GM23338 (cell line): ENCODE data around the gene ZNF784. TPM values are rescaled to one million over a fixed set of nuclear protein-coding genes. Genes with fewer than 3 reads are reported as not detected.

ENCODE experiments used
- ATAC-seq: fragments of 200-7000 bp; cut with Tn5 transposase; 3 replicates; pipeline ENCODE4 v1.9.1; 2020
- DNase-seq: peaks from one replicate; pipeline ENCODE4 v3.0.0-alpha.2; 2015; ENCODE audit warnings: low spot score
- H2AFZ ChIP-seq: fragments of 200-600 bp; sonication (generic); 2 replicates; pipeline ENCODE4 v1.8.0; 2016; ENCODE audit warnings: antibody characterized with exemption, mild to moderate bottlenecking, moderate library complexity
- H3F3A ChIP-seq: fragments of 200-600 bp; sonication (generic); replicated peaks from 2 replicates; pipeline ENCODE4 v1.8.0; 2017; ENCODE audit warnings: antibody characterized with exemption, mixed run types, low read depth
- H3K27ac ChIP-seq: fragments of 200-600 bp; sonication (generic); 2 replicates; pipeline ENCODE4 v1.6.1; 2016; ENCODE audit warnings: low read depth
- H3K27me3 ChIP-seq: fragments of 200-600 bp; sonication (generic); 2 replicates; pipeline ENCODE4 v1.8.0; 2016; ENCODE audit warnings: mild to moderate bottlenecking, mixed run types, moderate library complexity; ENCODE audit not compliant: insufficient read depth
- H3K36me3 ChIP-seq: fragments of 200-600 bp; sonication (generic); 2 replicates; pipeline ENCODE4 v1.8.0; 2016; ENCODE audit warnings: mild to moderate bottlenecking; ENCODE audit not compliant: insufficient read depth
- H3K4me1 ChIP-seq: fragments of 200-600 bp; sonication (generic); 2 replicates; pipeline ENCODE4 v1.8.0; 2016; ENCODE audit warnings: mild to moderate bottlenecking, moderate library complexity; ENCODE audit not compliant: insufficient read depth
- H3K4me2 ChIP-seq: fragments of 200-600 bp; sonication (generic); 2 replicates; pipeline ENCODE4 v1.7.1; 2017; ENCODE audit warnings: mixed run types
- H3K4me3 ChIP-seq: fragments of 200-600 bp; sonication (generic); 2 replicates; pipeline ENCODE4 v1.6.1; 2016; ENCODE audit warnings: mixed run types
- H3K79me2 ChIP-seq: fragments of 200-600 bp; sonication (generic); replicated peaks from 2 replicates; pipeline ENCODE4 v1.8.0; 2017; ENCODE audit warnings: mild to moderate bottlenecking; ENCODE audit not compliant: insufficient read depth
- H3K9me2 ChIP-seq: fragments of 200-600 bp; sonication (generic); 2 replicates; pipeline ENCODE4 v1.8.0; 2017; ENCODE audit not compliant: insufficient read depth
- H4K20me1 ChIP-seq: fragments of 200-600 bp; sonication (generic); replicated peaks from 2 replicates; pipeline ENCODE4 v1.8.0; 2017; ENCODE audit warnings: mild to moderate bottlenecking; ENCODE audit not compliant: insufficient read depth
- H3K27ac Mint-ChIP-seq: 2 replicates; pipeline ENCODE4 v1.8.0; 2020; ENCODE audit warnings: inconsistent platforms, mild to moderate bottlenecking, moderate library complexity, mixed read lengths
- H3K27me3 Mint-ChIP-seq: 3 replicates; pipeline ENCODE4 v1.8.0; 2022; ENCODE audit warnings: low read depth, mild to moderate bottlenecking, moderate library complexity, mixed read lengths, inconsistent platforms; ENCODE audit not compliant: insufficient read depth, poor library complexity
- H3K36me3 Mint-ChIP-seq: 3 replicates; pipeline ENCODE4 v1.8.0; 2021; ENCODE audit warnings: low read depth, mild to moderate bottlenecking, inconsistent platforms, moderate library complexity, mixed read lengths
- H3K4me1 Mint-ChIP-seq: 3 replicates; pipeline ENCODE4 v1.8.0; 2020; ENCODE audit warnings: mild to moderate bottlenecking, inconsistent platforms, mixed read lengths
- H3K4me3 Mint-ChIP-seq: 3 replicates; pipeline ENCODE4 v1.8.0; 2021; ENCODE audit warnings: moderate library complexity, mild to moderate bottlenecking, inconsistent platforms, mixed read lengths
- H3K9me3 Mint-ChIP-seq: 3 replicates; pipeline ENCODE4 v1.8.0; 2020; ENCODE audit warnings: moderate library complexity, mild to moderate bottlenecking, inconsistent platforms, mixed read lengths
- CREB1 ChIP-seq: fragments of 250-450 bp; sonication (Bioruptor Pico); IDR thresholded peaks from 2 replicates; pipeline ENCODE4 v1.5.0; 2020; ENCODE audit warnings: low read depth, mild to moderate bottlenecking, moderate library complexity
- EZH2 ChIP-seq: fragments of 200-600 bp; sonication (generic); IDR thresholded peaks from one replicate; pipeline ENCODE4 v1.8.0; 2017; ENCODE audit warnings: antibody characterized with exemption, mild to moderate bottlenecking, low read depth; ENCODE audit not compliant: unreplicated experiment
- EZH2phosphoT487 ChIP-seq: fragments of 200-600 bp; sonication (generic); IDR thresholded peaks from one replicate; pipeline ENCODE4 v1.8.1; 2018; ENCODE audit warnings: antibody characterized with exemption; ENCODE audit not compliant: unreplicated experiment
- JUNB ChIP-seq: IDR thresholded peaks from one replicate; pipeline ENCODE4 v1.6.1; 2016; ENCODE audit warnings: antibody characterized with exemption; ENCODE audit not compliant: unreplicated experiment
- NANOG ChIP-seq: IDR thresholded peaks from 2 replicates; pipeline ENCODE4 v1.6.1; 2016; ENCODE audit warnings: antibody characterized with exemption, borderline replicate concordance
- POLR2AphosphoS5 ChIP-seq: IDR thresholded peaks from 2 replicates; pipeline ENCODE4 v1.6.1; 2016; ENCODE audit warnings: antibody characterized with exemption, low read depth
- STAT1 ChIP-seq: IDR thresholded peaks from one replicate; pipeline ENCODE4 v1.6.1; 2016; ENCODE audit warnings: antibody characterized with exemption; ENCODE audit not compliant: unreplicated experiment
- ZNF114 ChIP-seq: fragments of 250-450 bp; sonication (Bioruptor Pico); IDR thresholded peaks from 2 replicates; pipeline ENCODE4 v1.5.0; 2020; ENCODE audit warnings: mild to moderate bottlenecking, moderate library complexity
- ZNF331 ChIP-seq: fragments of 250-450 bp; sonication (Bioruptor Pico); IDR thresholded peaks from 2 replicates; pipeline ENCODE4 v1.5.0; 2020; ENCODE audit warnings: low read depth, mild to moderate bottlenecking, moderate library complexity
- polyA plus RNA-seq: library from polyadenylated mRNA; unstranded; fragments of >200 nt; fragmentation: Nextera tagmentation; extraction: Ambion mirVana; gene quantifications from 2 replicates; pipeline ENCODE4 v1.2.1, GENCODE V29; 2016
- total RNA-seq: library from RNA; depleted of rRNA; stranded (reverse); fragments of >200 nt; shearing (Covaris generic); gene quantifications from 2 replicates; pipeline ENCODE4 v1.2.3, GENCODE V29; 2014
- TF ChIP-seq, protein P1 (sequence below), 2 experiments: fragments of 200-600 bp in 1 of 2; sonication (generic) in 1 of 2; conservative IDR thresholded peaks; 2 replicates each; pipeline versions ENCODE4 v1.5.1 to v1.6.1; 2016 to 2017; ENCODE audit warnings: antibody characterized with exemption in 2 of 2, low read depth in 2 of 2, mild to moderate bottlenecking in 2 of 2, moderate library complexity in 1 of 2
- TF ChIP-seq, protein P2 (sequence below): IDR thresholded peaks from 2 replicates; pipeline ENCODE4 v1.6.1; 2016; ENCODE audit warnings: antibody characterized with exemption
- TF ChIP-seq, protein P3 (sequence below): fragments of 250-450 bp; sonication (Bioruptor Pico); IDR thresholded peaks from 2 replicates; pipeline ENCODE4 v1.5.0; 2020; ENCODE audit warnings: mild to moderate bottlenecking, moderate library complexity
- TF ChIP-seq, protein P4 (sequence below): IDR thresholded peaks from one replicate; pipeline ENCODE4 v1.6.1; 2018; ENCODE audit warnings: antibody characterized with exemption; ENCODE audit not compliant: unreplicated experiment

ZNF784 gene
- total and polyA plus RNA-seq, 2 experiments from 2014 or later, result 1.5 to 6.7 TPM

DNA sequence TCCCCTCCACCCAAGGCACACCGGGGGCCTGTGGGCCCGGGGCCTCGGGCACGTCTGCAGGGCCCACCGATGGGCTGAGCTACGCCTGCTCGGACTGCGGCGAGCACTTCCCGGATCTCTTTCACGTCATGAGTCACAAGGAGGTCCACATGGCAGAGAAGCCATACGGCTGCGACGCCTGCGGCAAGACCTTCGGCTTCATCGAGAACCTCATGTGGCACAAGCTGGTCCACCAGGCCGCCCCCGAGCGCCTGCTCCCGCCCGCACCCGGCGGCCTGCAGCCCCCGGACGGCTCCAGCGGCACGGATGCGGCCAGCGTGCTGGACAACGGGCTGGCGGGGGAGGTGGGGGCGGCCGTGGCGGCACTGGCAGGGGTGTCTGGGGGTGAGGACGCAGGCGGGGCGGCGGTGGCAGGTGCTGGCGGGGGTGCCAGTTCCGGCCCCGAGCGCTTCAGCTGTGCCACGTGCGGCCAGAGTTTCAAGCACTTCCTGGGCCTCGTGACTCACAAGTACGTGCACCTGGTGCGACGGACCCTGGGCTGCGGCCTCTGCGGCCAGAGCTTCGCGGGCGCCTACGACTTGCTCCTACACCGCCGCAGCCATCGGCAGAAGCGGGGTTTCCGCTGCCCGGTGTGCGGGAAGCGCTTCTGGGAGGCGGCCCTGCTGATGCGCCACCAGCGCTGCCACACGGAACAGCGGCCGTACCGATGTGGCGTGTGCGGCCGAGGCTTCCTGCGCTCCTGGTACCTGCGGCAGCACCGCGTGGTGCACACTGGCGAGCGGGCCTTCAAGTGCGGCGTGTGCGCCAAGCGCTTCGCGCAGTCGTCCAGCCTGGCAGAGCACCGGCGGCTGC, 8.6 kb downstream of the ZNF784 start:
- Mint-ChIP-seq H3K4me1 (0 out of 3 replicates have a peak, but pooled peaks cover 2% of the 10 kb centered on the region), H3K27ac (no peak overlapping the region), H3K4me3 (no peak overlapping the region), H3K9me3 (peaks cover 5% of the 10 kb centered on the region), H3K27me3 (peaks cover 19% of the 10 kb centered on the region), H3K36me3 (peaks cover 45% of the 10 kb centered on the region)
- ATAC-seq (no peak), DNase-seq (peak; percentile 17)
- Histone ChIP-seq H3K36me3 (no peaks in the 10 kb centered on the region), H3K4me1 (no peaks in the 10 kb centered on the region), H3K9me2 (no peaks in the 10 kb centered on the region), H3F3A (peaks cover 3% of the 10 kb centered on the region; the same call in 1 of the 2 replicates), H3K27me3 (no peaks in the 10 kb centered on the region), H3K27ac (no peak overlapping the region), H4K20me1 (peaks cover 11% of the 10 kb centered on the region), H3K4me3 (no peak overlapping the region), H3K4me2 (no peak overlapping the region), H3K79me2 (0 out of 2 replicates have a peak, but pooled peaks cover 2% of the 10 kb centered on the region), H2AFZ (no peak overlapping the region)
- TF ChIP-seq, protein P1, sequence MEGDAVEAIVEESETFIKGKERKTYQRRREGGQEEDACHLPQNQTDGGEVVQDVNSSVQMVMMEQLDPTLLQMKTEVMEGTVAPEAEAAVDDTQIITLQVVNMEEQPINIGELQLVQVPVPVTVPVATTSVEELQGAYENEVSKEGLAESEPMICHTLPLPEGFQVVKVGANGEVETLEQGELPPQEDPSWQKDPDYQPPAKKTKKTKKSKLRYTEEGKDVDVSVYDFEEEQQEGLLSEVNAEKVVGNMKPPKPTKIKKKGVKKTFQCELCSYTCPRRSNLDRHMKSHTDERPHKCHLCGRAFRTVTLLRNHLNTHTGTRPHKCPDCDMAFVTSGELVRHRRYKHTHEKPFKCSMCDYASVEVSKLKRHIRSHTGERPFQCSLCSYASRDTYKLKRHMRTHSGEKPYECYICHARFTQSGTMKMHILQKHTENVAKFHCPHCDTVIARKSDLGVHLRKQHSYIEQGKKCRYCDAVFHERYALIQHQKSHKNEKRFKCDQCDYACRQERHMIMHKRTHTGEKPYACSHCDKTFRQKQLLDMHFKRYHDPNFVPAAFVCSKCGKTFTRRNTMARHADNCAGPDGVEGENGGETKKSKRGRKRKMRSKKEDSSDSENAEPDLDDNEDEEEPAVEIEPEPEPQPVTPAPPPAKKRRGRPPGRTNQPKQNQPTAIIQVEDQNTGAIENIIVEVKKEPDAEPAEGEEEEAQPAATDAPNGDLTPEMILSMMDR (conservative IDR thresholded peaks at IDR 0.05; ENCODE audit: low read depth in 2 of 2), result no peak
- TF ChIP-seq, protein P2, sequence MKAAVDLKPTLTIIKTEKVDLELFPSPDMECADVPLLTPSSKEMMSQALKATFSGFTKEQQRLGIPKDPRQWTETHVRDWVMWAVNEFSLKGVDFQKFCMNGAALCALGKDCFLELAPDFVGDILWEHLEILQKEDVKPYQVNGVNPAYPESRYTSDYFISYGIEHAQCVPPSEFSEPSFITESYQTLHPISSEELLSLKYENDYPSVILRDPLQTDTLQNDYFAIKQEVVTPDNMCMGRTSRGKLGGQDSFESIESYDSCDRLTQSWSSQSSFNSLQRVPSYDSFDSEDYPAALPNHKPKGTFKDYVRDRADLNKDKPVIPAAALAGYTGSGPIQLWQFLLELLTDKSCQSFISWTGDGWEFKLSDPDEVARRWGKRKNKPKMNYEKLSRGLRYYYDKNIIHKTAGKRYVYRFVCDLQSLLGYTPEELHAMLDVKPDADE, result no peak
- no peak for TF ChIP-seq NANOG
- TF ChIP-seq, protein P3, sequence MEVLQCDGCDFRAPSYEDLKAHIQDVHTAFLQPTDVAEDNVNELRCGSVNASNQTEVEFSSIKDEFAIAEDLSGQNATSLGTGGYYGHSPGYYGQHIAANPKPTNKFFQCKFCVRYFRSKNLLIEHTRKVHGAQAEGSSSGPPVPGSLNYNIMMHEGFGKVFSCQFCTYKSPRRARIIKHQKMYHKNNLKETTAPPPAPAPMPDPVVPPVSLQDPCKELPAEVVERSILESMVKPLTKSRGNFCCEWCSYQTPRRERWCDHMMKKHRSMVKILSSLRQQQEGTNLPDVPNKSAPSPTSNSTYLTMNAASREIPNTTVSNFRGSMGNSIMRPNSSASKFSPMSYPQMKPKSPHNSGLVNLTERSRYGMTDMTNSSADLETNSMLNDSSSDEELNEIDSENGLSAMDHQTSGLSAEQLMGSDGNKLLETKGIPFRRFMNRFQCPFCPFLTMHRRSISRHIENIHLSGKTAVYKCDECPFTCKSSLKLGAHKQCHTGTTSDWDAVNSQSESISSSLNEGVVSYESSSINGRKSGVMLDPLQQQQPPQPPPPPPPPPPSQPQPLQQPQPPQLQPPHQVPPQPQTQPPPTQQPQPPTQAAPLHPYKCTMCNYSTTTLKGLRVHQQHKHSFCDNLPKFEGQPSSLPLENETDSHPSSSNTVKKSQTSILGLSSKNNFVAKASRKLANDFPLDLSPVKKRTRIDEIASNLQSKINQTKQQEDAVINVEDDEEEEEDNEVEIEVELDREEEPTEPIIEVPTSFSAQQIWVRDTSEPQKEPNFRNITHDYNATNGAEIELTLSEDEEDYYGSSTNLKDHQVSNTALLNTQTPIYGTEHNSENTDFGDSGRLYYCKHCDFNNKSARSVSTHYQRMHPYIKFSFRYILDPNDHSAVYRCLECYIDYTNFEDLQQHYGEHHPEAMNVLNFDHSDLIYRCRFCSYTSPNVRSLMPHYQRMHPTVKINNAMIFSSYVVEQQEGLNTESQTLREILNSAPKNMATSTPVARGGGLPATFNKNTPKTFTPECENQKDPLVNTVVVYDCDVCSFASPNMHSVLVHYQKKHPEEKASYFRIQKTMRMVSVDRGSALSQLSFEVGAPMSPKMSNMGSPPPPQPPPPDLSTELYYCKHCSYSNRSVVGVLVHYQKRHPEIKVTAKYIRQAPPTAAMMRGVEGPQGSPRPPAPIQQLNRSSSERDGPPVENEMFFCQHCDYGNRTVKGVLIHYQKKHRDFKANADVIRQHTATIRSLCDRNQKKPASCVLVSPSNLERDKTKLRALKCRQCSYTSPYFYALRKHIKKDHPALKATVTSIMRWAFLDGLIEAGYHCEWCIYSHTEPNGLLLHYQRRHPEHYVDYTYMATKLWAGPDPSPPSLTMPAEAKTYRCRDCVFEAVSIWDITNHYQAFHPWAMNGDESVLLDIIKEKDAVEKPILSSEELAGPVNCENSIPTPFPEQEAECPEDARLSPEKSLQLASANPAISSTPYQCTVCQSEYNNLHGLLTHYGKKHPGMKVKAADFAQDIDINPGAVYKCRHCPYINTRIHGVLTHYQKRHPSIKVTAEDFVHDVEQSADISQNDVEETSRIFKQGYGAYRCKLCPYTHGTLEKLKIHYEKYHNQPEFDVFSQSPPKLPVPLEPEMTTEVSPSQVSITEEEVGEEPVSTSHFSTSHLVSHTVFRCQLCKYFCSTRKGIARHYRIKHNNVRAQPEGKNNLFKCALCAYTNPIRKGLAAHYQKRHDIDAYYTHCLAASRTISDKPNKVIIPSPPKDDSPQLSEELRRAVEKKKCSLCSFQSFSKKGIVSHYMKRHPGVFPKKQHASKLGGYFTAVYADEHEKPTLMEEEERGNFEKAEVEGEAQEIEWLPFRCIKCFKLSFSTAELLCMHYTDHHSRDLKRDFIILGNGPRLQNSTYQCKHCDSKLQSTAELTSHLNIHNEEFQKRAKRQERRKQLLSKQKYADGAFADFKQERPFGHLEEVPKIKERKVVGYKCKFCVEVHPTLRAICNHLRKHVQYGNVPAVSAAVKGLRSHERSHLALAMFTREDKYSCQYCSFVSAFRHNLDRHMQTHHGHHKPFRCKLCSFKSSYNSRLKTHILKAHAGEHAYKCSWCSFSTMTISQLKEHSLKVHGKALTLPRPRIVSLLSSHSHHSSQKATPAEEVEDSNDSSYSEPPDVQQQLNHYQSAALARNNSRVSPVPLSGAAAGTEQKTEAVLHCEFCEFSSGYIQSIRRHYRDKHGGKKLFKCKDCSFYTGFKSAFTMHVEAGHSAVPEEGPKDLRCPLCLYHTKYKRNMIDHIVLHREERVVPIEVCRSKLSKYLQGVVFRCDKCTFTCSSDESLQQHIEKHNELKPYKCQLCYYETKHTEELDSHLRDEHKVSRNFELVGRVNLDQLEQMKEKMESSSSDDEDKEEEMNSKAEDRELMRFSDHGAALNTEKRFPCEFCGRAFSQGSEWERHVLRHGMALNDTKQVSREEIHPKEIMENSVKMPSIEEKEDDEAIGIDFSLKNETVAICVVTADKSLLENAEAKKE (CRISPR knock-in tag), result no peak
- TF ChIP-seq EZH2, result no peak
- TF ChIP-seq ZNF331 (CRISPR knock-in tag), result no peak
- no peak for TF ChIP-seq STAT1
- TF ChIP-seq, protein P4, sequence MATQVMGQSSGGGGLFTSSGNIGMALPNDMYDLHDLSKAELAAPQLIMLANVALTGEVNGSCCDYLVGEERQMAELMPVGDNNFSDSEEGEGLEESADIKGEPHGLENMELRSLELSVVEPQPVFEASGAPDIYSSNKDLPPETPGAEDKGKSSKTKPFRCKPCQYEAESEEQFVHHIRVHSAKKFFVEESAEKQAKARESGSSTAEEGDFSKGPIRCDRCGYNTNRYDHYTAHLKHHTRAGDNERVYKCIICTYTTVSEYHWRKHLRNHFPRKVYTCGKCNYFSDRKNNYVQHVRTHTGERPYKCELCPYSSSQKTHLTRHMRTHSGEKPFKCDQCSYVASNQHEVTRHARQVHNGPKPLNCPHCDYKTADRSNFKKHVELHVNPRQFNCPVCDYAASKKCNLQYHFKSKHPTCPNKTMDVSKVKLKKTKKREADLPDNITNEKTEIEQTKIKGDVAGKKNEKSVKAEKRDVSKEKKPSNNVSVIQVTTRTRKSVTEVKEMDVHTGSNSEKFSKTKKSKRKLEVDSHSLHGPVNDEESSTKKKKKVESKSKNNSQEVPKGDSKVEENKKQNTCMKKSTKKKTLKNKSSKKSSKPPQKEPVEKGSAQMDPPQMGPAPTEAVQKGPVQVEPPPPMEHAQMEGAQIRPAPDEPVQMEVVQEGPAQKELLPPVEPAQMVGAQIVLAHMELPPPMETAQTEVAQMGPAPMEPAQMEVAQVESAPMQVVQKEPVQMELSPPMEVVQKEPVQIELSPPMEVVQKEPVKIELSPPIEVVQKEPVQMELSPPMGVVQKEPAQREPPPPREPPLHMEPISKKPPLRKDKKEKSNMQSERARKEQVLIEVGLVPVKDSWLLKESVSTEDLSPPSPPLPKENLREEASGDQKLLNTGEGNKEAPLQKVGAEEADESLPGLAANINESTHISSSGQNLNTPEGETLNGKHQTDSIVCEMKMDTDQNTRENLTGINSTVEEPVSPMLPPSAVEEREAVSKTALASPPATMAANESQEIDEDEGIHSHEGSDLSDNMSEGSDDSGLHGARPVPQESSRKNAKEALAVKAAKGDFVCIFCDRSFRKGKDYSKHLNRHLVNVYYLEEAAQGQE, result no peak
- TF ChIP-seq ZNF114 (CRISPR knock-in tag), result no peak
- TF ChIP-seq POLR2AphosphoS5, result no peak
- TF ChIP-seq JUNB, result no peak
- TF ChIP-seq CREB1 (CRISPR knock-in tag), result no peak
- TF ChIP-seq EZH2phosphoT487, result no peak
